HG03108 (cell line): ENCODE data around the gene CACNB4.
"Not testable (repeated sequence)": the region's sequence is repeated elsewhere in the genome, so short reads cannot be mapped to it uniquely, and the experiment has no call there.

Experiments used
- ATAC-seq: cut with Tn5 transposase; IDR thresholded peaks from one replicate; pipeline ENCODE4 v1.9.1; 2021; ENCODE audit warnings: moderate library complexity; ENCODE audit not compliant: unreplicated experiment

Gene CACNB4

GRCh38 chr2:151914989-151915628 lies 183.7 kb downstream of the CACNB4 start:
- ATAC-seq, result no peak

- ATAC-seq, result no peak
These were observed 190.5 kb downstream of the CACNB4 start for GRCh38 chr2:151908204-151908882.

DNA sequence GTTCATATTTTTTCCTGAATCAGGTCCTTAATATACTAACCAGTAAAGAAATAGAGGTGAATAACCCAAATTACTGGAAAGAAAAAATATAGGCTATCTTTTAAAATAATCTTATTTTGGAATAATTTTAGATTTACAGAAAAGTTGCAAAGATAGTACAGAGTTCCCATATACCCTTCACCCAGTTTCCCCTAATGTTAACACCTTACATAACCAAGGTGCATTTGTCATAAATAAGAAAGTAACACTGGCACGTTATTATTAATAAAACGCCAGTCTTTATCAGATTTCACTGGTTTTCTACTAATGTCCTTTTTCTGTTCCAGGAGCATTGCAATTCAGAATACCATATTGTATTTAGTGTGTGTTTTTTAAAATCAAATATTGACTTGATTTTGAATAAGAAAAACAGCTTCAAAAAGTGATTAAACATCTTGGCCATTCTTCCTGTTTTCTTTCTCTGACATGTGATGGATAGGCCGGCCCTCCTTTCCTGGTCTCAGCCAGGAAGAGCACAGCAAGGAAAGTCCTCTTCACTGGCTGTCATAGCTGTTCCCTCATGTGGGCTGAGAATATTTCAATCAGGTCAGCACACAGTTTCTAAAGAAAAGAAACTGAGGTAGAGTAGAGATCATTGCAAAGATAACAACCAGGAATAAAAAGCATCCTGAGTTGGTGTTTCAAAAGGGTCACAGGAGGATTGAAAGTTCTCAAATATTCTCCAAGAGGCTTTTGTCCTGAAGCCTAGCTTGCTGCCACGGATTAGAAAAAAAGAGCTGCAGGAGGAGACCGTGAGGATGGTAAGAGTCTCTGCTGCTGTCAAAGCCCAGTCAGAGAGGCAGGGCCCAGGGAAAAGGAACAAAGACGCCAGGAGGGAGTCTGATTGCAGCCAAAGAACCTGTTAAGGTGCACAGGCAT lies 191.3 kb downstream of the CACNB4 start:
- ATAC-seq, result no peak

DNA sequence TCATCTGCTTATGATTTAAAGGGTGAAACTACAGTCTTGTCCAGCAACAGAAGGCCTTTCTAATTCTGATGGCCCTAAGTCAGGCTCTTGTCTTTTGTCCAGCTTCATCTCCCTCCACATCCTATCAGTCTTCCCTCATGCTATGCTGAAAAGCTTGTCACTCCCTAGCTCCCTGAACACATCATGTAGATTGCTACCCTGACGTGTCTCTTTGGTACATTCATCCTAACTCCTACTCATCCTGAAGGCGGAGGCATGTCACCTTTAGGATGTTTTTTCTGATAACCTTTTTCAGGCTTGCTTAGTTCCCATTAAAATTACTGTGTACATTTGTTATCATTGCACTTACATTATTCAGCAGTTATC lies 192.2 kb downstream of the CACNB4 start:
- no peak for ATAC-seq

- ATAC-seq, result peak; percentile 73
These were observed 192.7 kb downstream of the CACNB4 start for GRCh38 chr2:151905963-151906632.

- no peak for ATAC-seq
These were observed 194.0 kb downstream of the CACNB4 start for GRCh38 chr2:151904807-151905206.

GRCh38 chr2:151904021-151904420 lies 194.8 kb downstream of the CACNB4 start:
- no peak for ATAC-seq

GRCh38 chr2:151902829-151903228 lies 196.0 kb downstream of the CACNB4 start:
- no peak for ATAC-seq

DNA sequence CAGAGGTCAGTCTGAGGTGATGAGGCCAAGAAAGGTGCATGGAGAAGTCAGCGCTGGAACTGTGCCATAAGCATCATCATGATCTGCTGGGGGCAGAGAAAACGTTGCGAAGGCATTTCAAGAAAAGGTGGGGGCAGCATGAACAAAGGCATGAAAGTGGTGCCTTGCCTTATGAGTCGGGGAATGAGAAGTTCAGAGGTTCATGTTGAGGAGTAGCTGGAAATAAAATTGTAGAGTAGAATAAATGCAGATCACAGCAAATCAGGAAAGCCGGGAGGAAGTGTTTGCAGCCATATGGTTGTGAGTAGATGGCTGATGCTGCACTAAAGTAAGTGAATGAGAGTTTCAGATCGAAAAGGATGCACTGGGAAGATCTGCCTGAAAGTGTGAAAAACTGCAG lies 198.5 kb downstream of the CACNB4 start:
- no peak for ATAC-seq

DNA sequence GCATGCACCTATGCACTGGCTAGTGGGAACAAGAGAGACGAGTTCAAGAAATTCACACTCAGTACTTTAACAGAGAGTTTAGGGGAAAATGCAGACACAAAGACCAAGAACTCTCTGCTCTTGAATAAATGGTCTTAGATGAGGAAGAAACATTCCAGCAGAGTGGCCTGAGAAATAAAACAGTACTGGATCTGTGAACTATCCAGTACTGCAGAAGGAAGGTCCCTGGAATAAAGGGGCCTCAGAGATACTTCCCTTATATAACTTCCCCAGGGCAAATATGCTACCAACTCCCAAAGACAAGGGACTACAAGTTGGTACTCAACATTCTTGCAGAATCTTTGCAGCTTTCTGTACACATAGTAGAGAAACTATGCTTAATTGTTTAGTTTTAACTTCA lies 199.7 kb downstream of the CACNB4 start:
- ATAC-seq, result no peak

DNA sequence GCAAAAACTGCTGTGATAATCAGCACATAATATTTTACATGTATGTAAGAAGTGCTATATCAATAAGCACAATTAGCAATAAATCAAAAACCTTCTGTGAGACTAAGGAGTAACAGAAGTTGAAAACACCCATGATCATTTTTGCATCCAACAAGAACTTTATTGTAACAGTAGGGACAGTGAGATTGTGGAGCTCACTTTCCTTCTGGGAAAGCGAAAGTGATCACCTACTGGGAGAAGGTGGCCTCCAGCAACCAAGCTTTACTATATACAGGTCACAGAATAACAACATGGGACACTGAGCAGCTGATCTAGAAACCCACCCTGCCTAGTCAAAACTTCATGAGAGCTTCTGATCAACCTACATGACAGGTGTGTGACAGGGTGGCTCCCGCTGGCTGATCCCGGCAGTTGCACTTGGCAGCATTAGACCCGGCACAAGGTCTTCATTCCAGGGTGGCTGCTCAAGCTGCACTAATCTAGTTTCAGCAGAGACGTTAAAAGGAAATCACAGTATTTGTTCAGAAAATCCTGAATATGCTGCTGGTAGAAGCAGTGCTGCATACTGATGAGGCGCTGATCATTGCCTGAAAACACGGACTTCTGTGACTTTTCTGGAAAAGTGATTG lies 207.2 kb downstream of the CACNB4 start:
- ATAC-seq, result no peak

DNA sequence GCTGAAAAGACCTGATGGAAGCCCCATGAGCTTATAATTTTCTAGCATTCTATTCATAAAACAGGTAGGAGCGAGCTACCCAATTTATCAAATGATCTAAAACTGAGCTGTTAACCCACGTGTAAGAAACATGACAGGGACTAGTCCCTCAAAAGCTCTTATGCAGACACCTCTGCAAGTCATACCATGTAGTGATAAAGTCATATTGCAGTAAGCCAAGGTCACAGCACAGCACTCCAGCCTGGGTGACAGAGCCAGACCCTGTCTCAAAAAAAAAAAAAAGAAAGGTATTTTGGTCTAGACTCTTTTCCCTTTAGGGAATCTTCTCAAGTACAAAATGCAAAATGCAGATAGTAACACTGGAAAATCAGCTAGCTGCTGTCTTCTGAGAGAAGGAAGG lies 211.7 kb downstream of the CACNB4 start:
- ATAC-seq, result no peak

DNA sequence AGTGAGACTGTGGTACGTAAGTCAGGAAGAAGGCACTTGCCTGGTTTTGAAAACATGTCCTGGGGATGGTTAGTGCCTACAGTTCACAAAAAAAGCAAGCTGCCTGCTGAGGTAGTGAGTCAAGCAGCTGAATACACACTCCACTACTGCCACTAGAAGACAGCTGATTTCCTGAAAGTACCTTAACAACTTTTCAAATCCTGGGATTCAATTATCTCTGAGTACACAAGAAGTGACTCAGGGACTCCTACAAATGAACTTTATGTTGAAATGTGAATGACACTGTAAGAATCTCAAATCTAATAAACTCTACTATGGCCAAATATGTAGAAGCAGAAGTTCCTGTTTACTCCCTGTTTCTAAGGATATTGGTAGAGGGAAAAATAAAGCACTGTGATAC lies 212.6 kb downstream of the CACNB4 start:
- ATAC-seq, result no peak

DNA sequence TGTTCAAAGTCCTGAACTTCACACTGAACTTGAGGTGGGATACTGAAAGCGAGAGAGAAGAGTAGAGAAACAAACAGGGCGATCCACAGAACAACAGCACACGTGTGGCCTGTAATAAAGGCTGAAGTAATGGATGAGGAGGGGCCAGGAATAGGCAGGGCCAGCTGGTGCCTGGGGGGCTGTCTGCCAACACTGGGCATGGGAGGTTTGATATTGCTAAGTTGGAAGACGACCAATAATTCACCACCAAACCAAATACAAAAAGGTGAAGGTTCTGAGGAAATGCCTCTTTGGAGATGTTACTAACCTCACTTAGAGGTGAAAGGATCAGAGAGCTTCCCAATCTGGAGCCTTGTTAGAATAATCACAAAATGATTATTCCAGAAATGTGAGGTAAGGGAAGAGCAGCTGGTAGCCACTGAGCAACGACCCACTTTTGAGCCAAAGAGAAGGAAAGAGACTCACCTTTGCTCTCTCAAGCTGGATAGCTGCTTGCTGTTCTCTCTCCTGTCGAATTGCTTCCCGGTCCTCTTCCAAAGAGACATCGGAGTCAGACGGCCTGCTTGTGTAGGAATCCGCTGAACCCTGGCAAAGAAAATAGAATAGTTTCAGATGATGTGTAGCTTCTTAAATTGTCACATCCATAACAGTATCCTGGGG lies 215.9 kb downstream of the CACNB4 start:
- ATAC-seq, result no peak

DNA sequence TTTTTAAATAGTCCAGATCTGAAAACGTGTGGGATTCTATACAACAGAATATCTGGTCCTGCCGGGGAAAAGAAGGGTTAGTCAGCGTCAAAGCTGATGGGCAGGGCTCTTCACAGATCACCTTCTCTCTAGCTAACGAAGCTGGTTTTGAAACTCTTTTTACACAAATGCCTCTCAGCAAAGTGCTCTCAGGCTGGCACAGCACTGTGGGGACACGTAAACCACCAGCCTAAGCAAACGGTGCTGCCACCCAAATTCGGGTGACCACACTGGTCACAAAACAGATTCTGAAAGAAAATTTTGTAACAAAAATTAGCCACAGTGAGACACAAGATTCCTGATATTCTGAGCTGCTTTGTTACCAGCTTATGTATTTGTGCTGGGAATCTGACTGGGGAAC lies 217.5 kb downstream of the CACNB4 start:
- ATAC-seq, result no peak

GRCh38 chr2:151880586-151880985 lies 218.3 kb downstream of the CACNB4 start:
- ATAC-seq, result no peak

DNA sequence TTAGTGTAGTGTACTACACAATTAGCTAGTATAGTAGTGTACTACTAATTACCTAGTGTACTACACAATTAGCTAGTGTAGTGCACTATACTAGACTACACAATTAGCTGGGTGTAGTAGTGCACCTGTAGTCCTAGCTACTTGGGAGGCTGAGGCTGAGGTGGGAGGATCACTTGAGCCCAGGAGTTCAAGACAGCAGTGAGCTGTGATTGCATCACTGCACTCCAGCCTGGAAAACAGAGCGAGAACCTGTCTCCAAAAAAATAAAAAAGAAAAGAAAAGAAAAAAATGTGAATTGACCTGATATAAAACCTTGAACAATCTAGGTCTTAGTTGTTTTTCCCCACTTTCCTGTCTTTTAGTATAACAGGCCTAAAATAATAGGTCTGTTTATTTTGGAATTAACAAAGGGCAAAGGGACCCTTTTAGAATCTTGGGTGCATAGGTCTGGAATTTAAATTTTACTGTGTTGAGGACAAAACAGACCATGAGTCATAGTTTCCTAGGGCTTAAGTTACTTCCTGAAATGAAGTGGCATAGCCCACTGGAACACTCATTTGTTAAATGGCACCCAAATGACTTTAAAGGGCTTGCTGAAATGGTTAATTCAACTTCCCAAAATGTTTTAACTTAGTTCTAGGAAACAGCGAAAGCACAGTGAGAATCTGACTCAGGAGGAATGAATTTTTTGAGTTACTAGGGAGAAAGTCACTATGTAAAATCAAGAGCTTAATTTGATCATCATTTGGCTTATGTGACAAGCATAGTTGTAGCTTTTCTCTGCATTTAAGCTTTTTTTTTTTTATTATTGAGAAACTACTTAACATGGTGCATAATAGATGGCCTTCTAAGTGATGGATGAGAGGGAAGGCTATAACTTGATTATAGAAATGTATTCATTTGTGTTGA lies 219.9 kb downstream of the CACNB4 start:
- no peak for ATAC-seq

GRCh38 chr2:151878204-151878603 lies 220.6 kb downstream of the CACNB4 start:
- ATAC-seq, result no peak

- not testable (repeated sequence) for ATAC-seq
These were observed 223.2 kb downstream of the CACNB4 start for GRCh38 chr2:151875631-151876030.
